GM12891 (cell line): ENCODE measurements around the gene RBM23.

Experiments used
- PAX5 ChIP-seq: IDR thresholded peaks from 2 replicates; pipeline ENCODE4 v1.6.1; 2011; ENCODE audit warnings: low read length, moderate library complexity, mild to moderate bottlenecking; ENCODE audit not compliant: insufficient read depth, severe bottlenecking
- POLR2A ChIP-seq: IDR thresholded peaks from 2 replicates; pipeline ENCODE4 v1.6.1; 2011; ENCODE audit warnings: low read depth, low read length, control low read depth
- POLR2AphosphoS5 ChIP-seq: IDR thresholded peaks from 2 replicates; pipeline ENCODE4 v1.6.1; 2011; ENCODE audit warnings: low read depth, low read length, control low read depth
- POU2F2 ChIP-seq: IDR thresholded peaks from 2 replicates; pipeline ENCODE4 v1.6.1; 2011; ENCODE audit warnings: low read depth, mild to moderate bottlenecking, control low read depth, low read length, moderate library complexity
- SPI1 ChIP-seq: IDR thresholded peaks from 2 replicates; pipeline ENCODE4 v1.6.1; 2011; ENCODE audit warnings: low read depth, low read length, control low read depth
- TAF1 ChIP-seq: IDR thresholded peaks from 2 replicates; pipeline ENCODE4 v1.6.1; 2011; ENCODE audit warnings: low read depth, low read length, control low read depth

DNA sequence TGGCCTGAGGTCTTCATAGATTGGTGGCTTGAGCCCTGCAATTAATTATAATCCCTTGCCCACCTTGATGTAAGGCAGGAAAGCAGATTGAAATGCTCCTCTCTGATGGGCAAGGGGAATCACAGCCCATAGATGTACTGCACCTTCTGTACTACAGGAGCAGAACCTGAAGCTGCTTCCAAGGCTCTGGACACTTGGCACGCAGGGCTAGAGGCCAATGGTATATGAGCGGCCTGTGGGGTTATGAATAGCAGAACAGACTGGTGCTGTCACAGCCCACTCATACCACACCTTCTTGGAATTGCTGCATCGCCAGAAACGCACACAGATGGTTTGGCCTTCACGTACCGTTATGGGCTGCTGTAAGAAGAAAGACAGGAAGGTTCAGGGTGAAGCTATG lies 1.7 kb upstream of the RBM23 start:
- TF ChIP-seq POLR2A (no peak), TAF1 (no peak), POLR2AphosphoS5 (no peak), POU2F2 (no peak), SPI1 (no peak), PAX5 (no peak)
